Hepatocyte (in vitro differentiated cells): Measurements from ENCODE around the gene FREM1.

Experiments
- CTCF ChIP-seq: fragments of 200-600 bp; sonication (generic); IDR thresholded peaks from 2 replicates; pipeline ENCODE4 v1.5.1; 2016; ENCODE audit warnings: antibody characterized with exemption, mild to moderate bottlenecking; ENCODE audit not compliant: poor library complexity
- EZH2 ChIP-seq: fragments of 200-600 bp; sonication (generic); IDR thresholded peaks from 2 replicates; pipeline ENCODE4 v1.6.1; 2016; ENCODE audit warnings: antibody characterized with exemption, mild to moderate bottlenecking, borderline replicate concordance

GRCh38 chr9:14923701-14924100 is 13.5 kb upstream of the FREM1 start:
- TF ChIP-seq EZH2 (no peak), CTCF (no peak)
